Sigmoid colon (tissue), 7 donors: ENCODE measurements around the gene BPIFA2. TPM values are rescaled to one million over a fixed set of nuclear protein-coding genes. Genes with fewer than 3 reads are reported as not detected.

Experiments
- DNase-seq: peaks from one replicate; pipeline ENCODE4 v3.0.0-alpha.2; 2019
- H3K27ac ChIP-seq, 4 donors: fragments of 200-600 bp; sonication (generic); one replicate each; pipeline ENCODE4 v1.5.1; 2016 to 2019; ENCODE audit warnings: mild to moderate bottlenecking in 1 of 4
- H3K27me3 ChIP-seq, 3 donors: fragments of 200-600 bp; sonication (generic); one replicate each; pipeline ENCODE4 v1.5.1; 2019; ENCODE audit warnings: mild to moderate bottlenecking in 1 of 3
- H3K36me3 ChIP-seq, 4 donors: fragments of 200-600 bp; sonication (generic); one replicate each; pipeline ENCODE4 v1.5.1; 2016 to 2019
- H3K4me1 ChIP-seq, 4 donors: fragments of 200-600 bp; sonication (generic); one replicate each; pipeline ENCODE4 v1.5.1; 2017 to 2019
- H3K4me3 ChIP-seq, 4 donors: fragments of 200-600 bp; sonication (generic); one replicate each; pipeline ENCODE4 v1.5.1; 2017 to 2019; ENCODE audit warnings: mild to moderate bottlenecking in 2 of 4, moderate library complexity in 1 of 4
- H3K9me3 ChIP-seq, 4 donors: fragments of 200-600 bp in 3 of 4; sonication (generic) in 3 of 4; one replicate each; pipeline versions ENCODE4 v1.5.1 to v1.6.1; 2013 to 2019
- CTCF ChIP-seq, 4 experiments: fragments of 450-650 bp in 3 of 4; fragments of 200-600 bp in 1 of 4; IDR thresholded peaks; one replicate each; pipeline ENCODE4 v1.5.1; 2016 to 2019; ENCODE audit warnings: antibody characterized with exemption in 4 of 4, mild to moderate bottlenecking in 3 of 4, moderate library complexity in 2 of 4
- EP300 ChIP-seq, 4 donors: sonication (generic); formaldehyde crosslinking; IDR thresholded peaks; one replicate each; pipeline ENCODE4 v1.6.1; 2017; ENCODE audit warnings: antibody characterized with exemption in 4 of 4
- POLR2A ChIP-seq, 2 donors: fragments of 450-650 bp; IDR thresholded peaks; one replicate each; pipeline ENCODE4 v1.6.1; 2016; ENCODE audit warnings: antibody characterized with exemption in 2 of 2, mild to moderate bottlenecking in 2 of 2, moderate library complexity in 2 of 2
- POLR2AphosphoS5 ChIP-seq, 4 donors: sonication (generic); formaldehyde crosslinking; IDR thresholded peaks; one replicate each; pipeline ENCODE4 v1.6.1; 2017; ENCODE audit warnings: antibody characterized with exemption in 4 of 4
- WGBS, 2 donors: extraction: QIAGEN DNeasy Blood & Tissue Kit; methylation state at CpG; one replicate each; pipeline ENCODE4 v1.1.7; 2013; 5-methylcytosine and 5-hydroxymethylcytosine counted together
- intact Hi-C: fragments of 100-400 bp; cut with DNase I; formaldehyde crosslinking; loops from one replicate; pipeline ENCODE4 v1.15.1; 2023
- polyA plus RNA-seq, 3 donors: library from polyadenylated mRNA; stranded (reverse); fragments of 200-250 nt; gene quantifications; one replicate each; pipeline ENCODE4 v1.2.3, GENCODE V29; 2013
- total RNA-seq, 4 donors: library from RNA; depleted of rRNA; stranded (reverse); fragments of >200 nt; gene quantifications; one replicate each; pipeline ENCODE4 v1.1.0, GENCODE V29; 2016
- donor health status: healthy with polysubstance abuse.
- donor health status: Bipolar disorder and iron deficiency.
- donor health status: healthy.

BPIFA2 gene
- total and polyA plus RNA-seq, 7 donors: 0.09 TPM; not detected in 6

GRCh38 chr20:33211817-33212424, 44.0 kb downstream of the BPIFA2 start:
- TF ChIP-seq EP300 (IDR thresholded peaks at IDR 0.05) (no peak), POLR2A (IDR thresholded peaks at IDR 0.05) (no peak)
- Histone ChIP-seq H3K27me3 (peaks cover 0 to 24% (median 0%) of the 10 kb centered on the region in 3 donors), H3K27ac (no peak overlapping the region), H3K4me1 (no peaks in the 10 kb centered on the region), H3K36me3 (no peaks in the 10 kb centered on the region), H3K4me3 (no peak overlapping the region), H3K9me3 (no peaks in the 10 kb centered on the region)
- intact Hi-C loops: no loop called here
- WGBS, 2 donors: 16 to 19% methylated on average over 5 of the region's 5 CpGs
- no peak for DNase-seq

GRCh38 chr20:33217052-33217451, 49.1 kb downstream of the BPIFA2 start, which contains the start of gene BPIFA3:
Gene BPIFA3 (plus strand): TSS chr20:33217352. CDS start chr20:33217537, 185 bp downstream.
- no peak within 1 kb of the TSS for H3K4me3 ChIP-seq
- peaks cover 0 to 13% (median 0%) of the 10 kb centered on the region in 3 donors for H3K27me3 ChIP-seq
- no peaks in the 10 kb centered on the region for H3K36me3 ChIP-seq
- WGBS, 2 donors: 65 to 85% methylated on average over 2 of the region's 2 CpGs
- no peak within 1 kb of the TSS for H3K27ac ChIP-seq
- no peaks in the 10 kb centered on the region for H3K4me1 ChIP-seq
- DNase-seq: no peak
- TF ChIP-seq CTCF (IDR thresholded peaks at IDR 0.05) (no peak), POLR2A (IDR thresholded peaks at IDR 0.05) (no peak), POLR2AphosphoS5 (IDR thresholded peaks at IDR 0.05) (no peak), EP300 (IDR thresholded peaks at IDR 0.05) (no peak)
- intact Hi-C loops: no loop called here
- H3K9me3 ChIP-seq: no peaks in the 10 kb centered on the region

DNA sequence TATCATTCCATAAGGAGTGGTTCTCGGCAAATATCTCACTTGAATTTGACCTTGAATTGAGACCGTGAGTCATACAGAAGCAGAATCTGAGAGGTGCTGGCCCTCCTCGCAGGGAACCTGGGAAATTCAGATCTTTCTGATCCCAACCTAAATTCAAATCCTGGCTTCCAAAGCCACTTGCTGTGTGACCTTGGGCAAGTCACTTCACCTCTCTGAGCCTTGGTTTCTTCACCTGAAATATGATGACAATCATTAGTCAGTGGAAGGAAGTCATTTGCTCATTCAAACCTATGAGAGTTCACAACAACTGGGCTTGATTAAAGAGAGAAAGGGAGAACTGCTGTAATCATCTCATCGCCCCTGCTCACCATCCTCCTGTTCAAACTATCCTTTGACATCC, 56.4 kb downstream of the BPIFA2 start:
- intact Hi-C loops: loop anchor here (10.0 kb wide), 1 partner anchor 60 kb away; the partner anchor contains the start of gene BPIFA2
- Histone ChIP-seq H3K4me3 (no peak overlapping the region), H3K4me1 (no peaks in the 10 kb centered on the region), H3K9me3 (no peaks in the 10 kb centered on the region), H3K27me3 (no peaks in the 10 kb centered on the region), H3K27ac (no peak overlapping the region), H3K36me3 (no peaks in the 10 kb centered on the region)
- WGBS, 2 donors: 78 to 86% methylated on average over 4 of the region's 4 CpGs
- DNase-seq: no peak
- no peak for TF ChIP-seq POLR2AphosphoS5 (IDR thresholded peaks at IDR 0.05)
- no peak for TF ChIP-seq CTCF (IDR thresholded peaks at IDR 0.05)
- TF ChIP-seq POLR2A (IDR thresholded peaks at IDR 0.05): no peak
- no peak for TF ChIP-seq EP300 (IDR thresholded peaks at IDR 0.05)

DNA sequence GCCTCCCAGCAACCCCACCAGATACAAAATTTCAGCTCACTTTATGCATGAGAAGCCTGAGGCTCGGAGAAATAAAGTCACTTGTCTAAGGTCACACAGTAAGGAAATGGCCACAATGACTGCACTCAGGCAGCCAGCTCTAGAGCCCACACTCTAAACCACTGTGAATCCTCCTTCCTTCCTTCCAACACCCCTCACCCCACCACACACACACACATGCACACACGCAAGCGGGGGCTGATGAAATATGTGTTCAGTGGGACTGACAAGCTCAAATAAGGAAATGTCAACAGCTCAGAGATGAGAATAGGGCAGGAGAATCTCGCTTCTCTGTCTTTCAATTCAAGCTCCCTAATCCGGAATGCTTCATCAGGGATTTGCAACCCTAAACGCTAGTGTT, 61.9 kb downstream of the BPIFA2 start:
- 49 to 52% methylated on average over 6 of the region's 6 CpGs for WGBS, 2 donors
- Histone ChIP-seq H3K4me3 (no peak overlapping the region), H3K27me3 (peaks cover 0 to 8% (median 0%) of the 10 kb centered on the region in 3 donors), H3K9me3 (no peaks in the 10 kb centered on the region), H3K36me3 (no peaks in the 10 kb centered on the region), H3K4me1 (no peaks in the 10 kb centered on the region), H3K27ac (no peak overlapping the region)
- TF ChIP-seq POLR2AphosphoS5 (IDR thresholded peaks at IDR 0.05): no peak
- TF ChIP-seq CTCF (IDR thresholded peaks at IDR 0.05): no peak
- TF ChIP-seq EP300 (IDR thresholded peaks at IDR 0.05): no peak
- TF ChIP-seq POLR2A (IDR thresholded peaks at IDR 0.05): no peak
- no peak for DNase-seq
- intact Hi-C loops: loop anchor here (10.0 kb wide), 1 partner anchor 65 kb away; the partner anchor contains the start of gene BPIFA2

Other genes with a start within 250 kb of the BPIFA2 start
- gene SUN5, start 163.7 kb upstream of the BPIFA2 start, total RNA-seq: not detected
- not detected for gene SUN5, start 163.7 kb upstream of the BPIFA2 start, polyA plus RNA-seq
- gene BPIFB2, start 160.5 kb upstream of the BPIFA2 start, total RNA-seq: not detected
- gene BPIFB2, start 160.5 kb upstream of the BPIFA2 start, polyA plus RNA-seq: not detected
- not detected for gene BPIFB6, start 136.5 kb upstream of the BPIFA2 start, total RNA-seq
- not detected for gene BPIFB6, start 136.5 kb upstream of the BPIFA2 start, polyA plus RNA-seq
- gene BPIFB3, start 114.3 kb upstream of the BPIFA2 start, total RNA-seq: not detected
- gene BPIFB3, start 114.3 kb upstream of the BPIFA2 start, polyA plus RNA-seq: not detected
- not detected for gene BPIFB4, start 88.5 kb upstream of the BPIFA2 start, total RNA-seq
- not detected for gene BPIFB4, start 88.5 kb upstream of the BPIFA2 start, polyA plus RNA-seq
- not detected for gene BPIFA3, start 49.2 kb downstream of the BPIFA2 start, total RNA-seq
- not detected for gene BPIFA3, start 49.2 kb downstream of the BPIFA2 start, polyA plus RNA-seq
- not detected for gene BPIFA1, start 67.8 kb downstream of the BPIFA2 start, total RNA-seq
- gene BPIFA1, start 67.8 kb downstream of the BPIFA2 start, polyA plus RNA-seq: not detected
- gene BPIFB1, start 115.1 kb downstream of the BPIFA2 start, total RNA-seq: not detected
- gene BPIFB1, start 115.1 kb downstream of the BPIFA2 start, polyA plus RNA-seq: not detected
- 10 to 100 TPM; 18.4 to 21.3 (median 20.1) TPM for gene CDK5RAP1, start 233.4 kb downstream of the BPIFA2 start, total RNA-seq
- 10 to 100 TPM; 12.0 to 30.0 (median 21.3) TPM for gene CDK5RAP1, start 233.4 kb downstream of the BPIFA2 start, polyA plus RNA-seq